Epithelial cell of prostate (primary cell): ENCODE results near the gene SERPIND1.

Source experiments
- DNase-seq: peaks from one replicate; pipeline ENCODE4 v3.0.0-alpha.2; 2011; ENCODE audit warnings: low read depth, low spot score
- H3K27ac ChIP-seq: fragments of 450-650 bp; 2 replicates; pipeline ENCODE4 v1.5.1; 2017; ENCODE audit warnings: mild to moderate bottlenecking

Gene SERPIND1

DNA sequence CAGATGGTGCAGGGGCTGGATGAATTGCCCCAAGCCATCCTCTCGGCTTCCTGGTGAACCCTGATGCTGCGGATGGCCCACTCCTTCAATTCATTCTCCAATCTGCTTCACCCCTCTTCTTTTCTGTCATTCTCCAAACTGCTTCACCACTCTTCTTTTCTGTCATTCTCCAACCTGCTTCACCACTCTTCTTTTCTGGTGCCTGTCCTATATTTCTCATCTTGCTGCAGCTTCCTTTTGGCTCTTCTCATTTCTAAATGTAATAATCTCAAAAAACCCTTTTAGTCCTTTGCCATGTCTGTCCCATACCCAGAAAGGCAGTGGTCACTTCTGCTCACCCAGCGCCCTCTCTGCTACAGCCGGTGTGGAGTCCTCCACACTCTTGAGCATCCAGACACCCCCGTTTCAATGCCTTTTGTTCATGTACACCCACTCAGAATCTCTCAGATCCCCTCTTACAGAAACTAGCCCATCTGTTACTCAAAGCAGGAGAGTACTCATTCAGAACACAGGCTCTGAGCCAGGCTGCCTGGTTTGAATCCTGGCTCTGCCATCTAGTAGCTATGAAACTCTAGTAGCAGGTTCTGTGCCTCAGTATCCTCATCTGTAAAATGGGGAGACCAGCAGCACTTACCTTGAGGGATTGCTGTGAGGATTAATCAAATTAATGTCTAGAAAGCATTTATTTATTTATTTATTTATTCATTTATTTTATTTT is 14.9 kb downstream of the SERPIND1 start:
- H3K27ac ChIP-seq = no peak overlapping the region
- no peak for DNase-seq

DNA sequence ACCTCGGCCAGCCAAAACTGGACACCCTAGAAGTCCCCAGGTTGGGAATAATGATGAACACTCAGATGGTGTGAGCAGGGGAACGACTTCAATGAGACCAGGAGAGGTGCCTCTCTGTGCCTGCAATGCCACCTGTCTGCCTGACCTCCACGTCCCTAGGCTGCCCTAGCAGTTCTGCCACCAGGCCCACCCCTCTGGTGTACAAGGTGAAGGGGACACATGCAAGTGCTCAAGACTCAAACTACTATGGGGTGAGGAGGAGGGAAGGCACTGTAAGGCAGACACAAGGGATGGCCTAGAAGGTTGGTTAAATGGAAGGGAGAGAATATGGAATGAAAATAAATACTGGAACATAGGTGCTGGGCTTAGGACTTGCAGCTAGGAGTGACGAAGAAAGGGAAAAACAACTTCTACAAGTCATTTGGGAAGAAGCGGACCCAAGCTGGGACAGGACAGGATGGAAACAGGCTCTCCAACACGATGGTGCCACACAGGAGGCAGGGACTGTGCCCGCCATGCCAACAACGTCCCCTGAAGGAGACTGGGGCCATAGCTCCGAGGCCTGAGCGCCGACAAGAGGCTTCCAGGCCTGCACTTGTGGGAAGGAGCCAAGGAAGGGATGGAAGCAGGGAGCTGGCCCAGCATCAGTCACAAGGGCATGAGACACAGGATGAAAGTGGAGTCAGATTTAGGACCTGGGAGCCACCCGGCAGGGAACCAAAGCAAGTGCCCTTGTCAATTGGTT is 18.5 kb downstream of the SERPIND1 start:
- no peak for DNase-seq
- H3K27ac ChIP-seq = no peak overlapping the region

DNA sequence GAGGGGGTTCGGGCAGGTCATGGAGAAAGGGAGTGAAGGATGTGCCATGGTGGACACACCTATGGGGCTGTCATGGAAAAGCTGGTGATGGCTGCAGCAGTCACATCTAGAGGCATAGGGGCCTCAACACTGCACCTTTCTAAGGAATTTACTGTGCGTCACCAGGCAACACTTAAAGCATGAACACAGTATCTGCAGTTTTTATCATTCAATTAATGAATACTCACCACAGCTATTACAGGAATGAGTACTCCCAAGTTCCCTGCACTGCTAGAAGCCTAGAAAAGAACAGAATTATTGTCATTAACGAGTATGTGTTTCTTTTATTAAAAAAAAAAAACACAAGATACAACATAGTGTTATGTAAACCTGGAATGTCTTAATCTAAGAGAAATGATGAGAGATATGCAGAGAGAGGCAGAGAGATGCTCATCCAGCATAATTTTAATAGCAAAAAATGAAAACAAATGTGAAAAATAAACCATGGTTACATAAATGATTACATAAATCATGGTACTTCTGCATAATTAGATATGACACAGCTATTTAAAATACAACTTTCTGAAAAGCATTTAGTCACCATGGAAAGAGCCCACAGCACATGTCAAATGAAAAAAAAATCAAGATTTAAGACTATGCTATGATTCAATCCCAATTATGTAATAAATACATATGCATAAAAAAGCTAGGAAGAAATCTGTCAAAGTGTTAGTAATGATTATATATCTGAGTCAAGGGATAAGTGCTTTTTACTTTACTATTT is 19.2 kb downstream of the SERPIND1 start:
- no peak for DNase-seq
- H3K27ac ChIP-seq = no peak overlapping the region

DNA sequence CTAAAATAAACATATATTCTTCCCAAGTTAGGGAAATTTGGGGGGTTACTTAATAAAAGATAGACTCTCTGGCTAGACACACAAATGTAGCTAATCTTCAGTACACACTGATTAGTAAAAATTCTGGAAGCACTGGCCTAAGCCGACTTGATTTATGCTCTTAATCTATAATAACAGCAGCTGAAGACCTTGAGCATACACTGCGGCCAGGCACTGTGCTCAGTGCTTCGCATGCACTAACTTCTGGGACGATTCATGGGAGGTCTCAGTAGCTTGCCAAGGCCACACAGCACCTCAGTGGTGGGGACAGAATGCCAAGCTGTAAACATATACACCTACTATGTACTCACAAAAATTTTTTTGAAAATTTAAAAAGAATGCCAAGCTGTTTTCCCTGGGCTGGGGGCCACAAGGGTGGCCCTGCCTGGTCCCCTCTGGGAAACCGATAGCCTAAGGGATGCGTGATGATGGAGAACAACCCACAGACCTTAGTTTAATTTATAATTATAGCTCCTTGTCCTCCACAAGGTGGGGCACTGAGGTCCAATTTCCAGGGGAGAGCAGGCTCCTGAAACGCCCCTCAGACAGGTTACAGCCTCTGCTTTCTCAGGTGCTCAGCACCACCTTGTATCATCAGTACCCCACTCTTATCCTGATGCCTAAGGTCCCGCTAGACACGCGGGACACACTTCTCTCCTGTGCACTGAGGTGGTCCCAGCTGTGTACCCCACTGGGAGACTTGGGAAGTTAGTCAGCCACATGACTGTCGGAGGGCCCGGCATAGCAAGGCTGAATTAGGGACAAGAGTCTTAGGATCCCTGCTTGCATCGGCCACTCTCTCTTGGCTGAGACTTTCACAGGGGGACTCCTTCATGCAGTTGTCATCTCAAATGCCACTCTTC is 20.1 kb downstream of the SERPIND1 start:
- DNase-seq = no peak
- no peak overlapping the region for H3K27ac ChIP-seq

DNA sequence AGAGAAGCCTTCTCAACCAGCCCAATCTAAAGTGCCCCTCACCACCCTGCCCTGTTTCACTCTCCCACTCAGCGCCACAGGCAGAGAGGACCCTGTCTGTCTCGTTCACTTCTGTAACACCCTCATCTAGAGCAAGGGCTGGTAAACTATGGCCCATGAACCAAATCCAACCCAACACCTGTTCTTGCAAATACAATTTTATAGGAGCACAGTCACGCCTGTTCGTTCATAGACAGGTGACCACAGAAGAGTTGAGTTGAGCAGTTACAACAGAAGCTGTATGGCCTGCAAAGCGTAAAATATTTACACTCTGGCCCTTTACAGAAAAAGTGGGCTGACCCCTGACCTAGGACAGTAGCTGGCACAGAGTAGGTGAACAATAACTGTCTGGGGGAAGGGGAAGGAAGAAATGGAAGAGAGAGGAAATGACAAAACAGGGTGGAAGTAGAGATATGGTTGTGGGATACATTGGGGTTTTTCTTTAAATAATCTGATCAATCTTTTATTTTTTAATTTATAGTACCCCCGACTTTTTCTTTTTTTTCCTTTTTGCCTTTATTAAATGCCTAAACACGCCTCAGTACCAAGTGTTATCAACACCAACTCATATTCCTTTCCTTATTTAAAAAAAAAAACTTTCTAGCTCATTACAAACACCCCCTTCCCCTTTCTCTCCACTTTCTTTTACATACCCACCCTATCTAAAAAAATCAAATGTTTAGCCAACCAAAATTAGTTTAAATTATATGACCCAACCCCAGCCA is 20.9 kb downstream of the SERPIND1 start:
- DNase-seq = no peak
- H3K27ac ChIP-seq = no peak overlapping the region

DNA sequence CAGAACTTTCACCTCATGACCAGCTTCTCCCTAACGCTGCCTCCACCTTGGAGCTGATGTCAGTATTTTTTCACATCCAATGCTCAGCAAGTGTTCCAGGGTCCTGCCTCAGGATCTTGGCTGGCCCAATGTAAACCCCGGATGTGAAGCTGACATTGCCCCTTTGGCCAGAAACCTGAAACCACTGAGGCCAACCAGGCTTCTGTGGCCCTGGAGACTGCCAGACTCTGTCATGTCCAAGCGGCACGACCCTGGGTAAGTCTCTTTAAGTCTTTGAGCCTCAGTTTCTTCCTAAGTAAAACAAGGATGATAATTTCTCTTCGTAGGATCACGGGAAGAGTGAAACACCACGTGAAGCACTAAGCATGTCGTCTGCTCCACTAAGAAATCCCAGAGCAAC is 22.8 kb downstream of the SERPIND1 start:
- DNase-seq = no peak
- H3K27ac ChIP-seq = no peak overlapping the region

DNA sequence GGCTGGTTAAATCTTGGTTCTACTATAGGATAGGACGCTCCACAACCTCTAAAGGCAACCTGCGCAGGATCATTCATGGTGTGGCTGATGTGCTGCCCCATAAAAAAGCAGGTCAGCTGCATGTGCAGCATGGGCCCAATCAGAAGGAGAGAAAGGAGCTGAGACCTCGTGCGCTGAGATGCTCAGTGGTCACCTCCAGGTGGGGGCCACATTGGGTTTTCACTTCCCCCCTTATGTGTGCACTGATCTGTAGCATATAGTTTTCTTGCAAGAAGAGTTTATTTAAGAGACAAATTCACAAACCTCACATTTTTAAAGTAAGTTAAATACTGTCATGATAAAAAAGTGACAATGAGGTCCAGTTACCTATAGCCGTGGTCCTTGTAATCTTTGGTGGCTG is 24.3 kb downstream of the SERPIND1 start:
- H3K27ac ChIP-seq = no peak overlapping the region
- DNase-seq = no peak

DNA sequence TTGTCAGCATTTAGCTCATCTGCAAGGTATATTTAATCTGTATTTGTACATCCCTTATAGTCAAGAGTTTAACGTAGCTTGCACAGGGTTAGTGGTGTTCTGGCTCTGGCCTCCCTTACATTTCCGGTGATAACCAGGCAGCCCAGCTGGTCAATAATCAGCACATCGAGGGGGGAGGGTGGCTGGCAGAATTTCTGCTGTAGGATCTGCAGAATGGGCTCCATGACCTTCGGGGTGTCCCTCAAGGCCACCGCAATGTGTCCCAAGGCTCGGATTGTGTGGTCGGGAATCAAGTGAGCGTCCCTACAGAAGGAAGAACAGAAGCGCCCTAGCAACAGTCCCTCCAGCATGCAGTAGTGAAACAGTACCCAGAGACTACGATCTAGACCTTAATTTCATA is 25.1 kb downstream of the SERPIND1 start:
- DNase-seq = no peak
- H3K27ac ChIP-seq = no peak overlapping the region

DNA sequence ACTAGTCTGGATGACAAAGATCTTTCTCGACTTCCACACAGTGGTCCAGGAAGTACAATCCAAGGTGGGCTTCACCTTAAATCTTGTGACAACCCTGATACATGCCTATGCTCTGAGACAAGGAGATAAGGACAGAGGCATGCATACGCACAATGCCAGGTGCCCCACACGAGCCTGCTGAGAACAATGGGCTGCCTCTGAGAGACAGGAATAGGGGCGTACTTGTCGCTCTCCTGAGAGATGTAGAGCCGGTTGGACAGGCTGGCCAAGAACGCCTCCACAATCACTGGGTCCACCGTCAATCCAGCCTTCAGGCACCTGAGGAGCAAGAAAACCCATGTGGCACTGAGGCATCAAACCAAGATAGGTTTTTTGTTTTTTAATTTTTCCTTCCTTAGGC is 25.5 kb downstream of the SERPIND1 start:
- H3K27ac ChIP-seq = no peak overlapping the region
- DNase-seq = peak; percentile 26

DNA sequence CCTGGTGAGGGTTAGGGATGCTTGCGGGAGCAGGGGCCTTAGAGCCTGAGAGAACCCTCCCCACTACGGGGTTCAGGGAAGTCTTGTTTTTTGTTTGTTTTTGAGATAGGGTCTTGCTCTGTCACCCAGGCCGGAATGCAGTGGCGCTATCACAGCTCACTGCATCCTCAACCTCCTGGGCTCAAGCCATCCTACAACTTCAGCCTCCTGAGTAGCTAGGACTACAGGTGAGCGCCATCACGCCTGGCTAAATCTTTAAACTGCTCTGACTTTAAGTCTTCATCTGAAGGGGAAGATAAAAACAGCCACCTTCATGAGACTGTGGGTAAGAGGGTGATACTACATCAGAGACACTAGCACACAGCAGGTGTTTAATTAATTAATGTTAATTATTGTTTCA is 28.5 kb downstream of the SERPIND1 start:
- no peak overlapping the region for H3K27ac ChIP-seq
- no peak for DNase-seq

DNA sequence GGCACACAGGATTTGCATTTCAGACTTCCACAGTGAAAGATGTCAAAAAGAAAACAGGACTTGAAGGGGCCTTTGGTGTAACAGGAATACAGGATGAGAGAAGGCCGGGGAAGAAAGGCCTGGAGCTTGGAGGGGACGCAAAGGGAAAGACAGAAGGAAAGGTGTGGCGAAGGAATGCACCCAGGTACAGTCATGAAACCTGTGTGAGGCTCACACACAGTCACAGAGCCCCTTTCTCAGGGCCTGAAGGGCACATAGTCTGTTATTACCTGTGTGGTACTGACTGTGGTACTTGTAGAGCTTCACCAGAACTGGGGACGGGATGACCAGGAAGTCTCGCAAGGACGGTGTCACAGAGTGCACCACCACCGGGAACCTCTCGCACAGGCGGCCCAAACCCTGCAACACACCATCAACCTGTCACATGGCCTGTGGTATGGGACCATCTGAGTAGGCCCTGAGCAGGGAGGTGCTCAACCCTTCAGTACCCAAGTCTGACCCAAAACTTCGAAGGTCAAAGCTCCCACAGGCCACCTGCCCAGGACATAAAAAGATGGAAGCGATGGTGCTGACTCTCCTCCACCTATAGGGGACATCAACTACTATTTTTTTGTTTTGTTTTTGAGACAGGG is 29.1 kb downstream of the SERPIND1 start:
- H3K27ac ChIP-seq = no peak overlapping the region

DNA sequence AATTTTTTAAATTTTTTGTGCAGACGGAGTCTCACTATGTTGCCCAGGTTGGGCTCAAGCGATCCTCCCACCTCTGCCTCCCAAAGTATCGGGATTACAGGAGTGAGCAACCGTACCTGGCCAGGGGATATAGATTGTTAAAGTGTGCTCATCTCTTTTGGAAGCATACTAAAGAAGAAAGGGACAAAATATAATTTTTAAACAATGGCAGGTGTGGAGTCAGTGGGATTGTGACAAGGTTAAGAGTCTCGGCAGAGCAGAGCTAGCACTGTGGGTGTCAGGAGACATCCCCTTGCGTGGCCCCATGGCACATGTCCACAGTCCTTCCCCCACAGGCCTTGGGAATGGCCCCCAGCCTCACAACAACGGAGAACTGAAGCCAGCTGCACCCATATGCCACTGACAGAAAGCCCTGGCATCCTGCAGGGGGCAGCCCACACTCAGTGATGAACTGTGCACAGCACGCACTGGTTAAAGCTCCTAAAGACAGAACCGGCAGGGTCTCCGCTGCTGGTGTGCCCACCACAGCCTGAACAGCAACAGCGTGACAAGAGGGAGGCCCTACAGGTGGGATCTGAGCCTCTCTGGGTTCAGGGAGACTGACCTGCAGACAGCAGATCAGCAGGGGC is 29.9 kb downstream of the SERPIND1 start:
- H3K27ac ChIP-seq = no peak overlapping the region
- no peak for DNase-seq

More for the DNA sequence above, 29.1 kb downstream of the SERPIND1 start:
- no peak for DNase-seq

DNA sequence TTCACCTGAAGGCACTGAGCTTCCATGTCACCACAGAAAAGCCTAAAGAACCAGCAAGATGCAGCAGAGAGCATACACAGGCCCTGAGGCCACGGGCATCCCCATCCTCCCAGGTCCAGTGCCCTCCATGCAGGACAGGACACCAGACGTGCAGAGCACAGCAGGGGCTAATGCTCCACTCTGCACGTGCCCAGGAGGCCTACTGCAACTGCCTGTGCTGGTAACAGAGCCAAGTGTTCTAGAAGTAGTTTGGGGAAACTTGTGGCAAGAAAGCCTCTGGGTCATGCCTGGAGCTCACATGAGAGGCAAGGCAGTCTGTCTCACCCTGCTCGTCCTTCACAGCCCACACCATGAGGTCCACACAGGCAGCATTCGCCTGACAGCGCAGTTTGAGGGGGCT is 30.7 kb downstream of the SERPIND1 start:
- H3K27ac ChIP-seq = no peak overlapping the region
- DNase-seq = no peak

DNA sequence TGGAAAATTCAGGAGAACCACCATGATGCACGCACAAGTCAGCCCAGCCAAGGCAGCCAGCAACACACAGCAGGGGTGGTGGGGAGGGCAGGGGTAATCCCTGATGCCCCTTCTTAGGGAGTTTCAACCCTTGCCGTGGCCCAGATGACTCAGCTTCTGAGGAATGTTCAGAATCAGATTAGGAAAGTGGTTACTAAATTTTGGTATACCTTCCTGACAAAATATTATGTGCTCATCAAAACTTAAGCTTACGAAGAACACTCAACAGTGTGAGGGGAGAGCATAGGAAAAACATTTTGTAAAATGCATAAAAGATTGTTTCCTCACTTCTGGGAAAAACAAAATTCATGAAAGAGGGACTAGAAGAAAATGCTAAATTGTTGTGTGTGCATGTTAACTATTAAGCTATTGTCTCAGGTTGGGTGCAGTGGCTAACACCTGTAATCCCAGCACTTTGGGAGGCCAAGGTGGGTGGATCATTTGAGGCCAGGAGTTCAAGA is 32.1 kb downstream of the SERPIND1 start:
- no peak overlapping the region for H3K27ac ChIP-seq
- no peak for DNase-seq

DNA sequence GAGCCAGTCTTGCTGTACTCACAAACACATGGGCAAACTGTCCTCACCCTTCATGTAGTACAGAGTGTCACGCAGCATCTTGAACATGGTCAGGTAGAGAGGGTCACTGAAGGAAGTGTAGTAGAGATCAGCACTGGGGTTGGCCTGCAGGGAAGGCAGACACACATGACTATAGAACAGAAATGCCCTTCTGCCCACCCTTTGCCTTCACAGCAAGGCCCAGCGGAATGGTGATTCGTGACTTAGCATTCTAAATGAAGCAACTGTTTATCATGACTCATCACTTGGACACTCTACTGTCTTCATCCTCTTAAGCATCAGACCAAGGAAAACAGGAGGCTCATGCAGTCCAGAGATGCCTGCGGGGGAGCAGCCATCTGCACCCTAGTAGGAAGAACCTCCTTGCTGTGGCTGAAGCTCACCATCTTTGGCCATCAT is 33.4 kb downstream of the SERPIND1 start:
- no peak for DNase-seq
- H3K27ac ChIP-seq = no peak overlapping the region

DNA sequence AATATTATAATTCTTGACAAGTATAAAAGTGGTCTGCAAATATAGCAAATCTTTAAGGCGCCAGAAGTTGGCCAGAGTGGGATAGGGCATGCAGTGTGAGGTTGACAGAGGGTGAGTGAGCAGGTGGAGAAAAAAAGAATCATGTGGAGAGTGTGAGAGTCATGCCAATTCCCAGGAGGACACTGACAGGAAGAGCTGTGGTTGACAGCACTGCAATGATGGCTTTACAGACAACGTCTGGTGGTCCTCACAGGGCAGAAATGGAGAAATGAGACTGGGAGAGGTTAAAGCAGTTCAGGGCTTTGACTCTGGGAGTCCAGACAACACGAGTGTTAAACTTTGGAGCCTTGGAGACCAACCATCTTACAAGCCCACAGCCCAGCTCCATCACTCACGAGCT is 34.9 kb downstream of the SERPIND1 start:
- H3K27ac ChIP-seq = no peak overlapping the region

DNA sequence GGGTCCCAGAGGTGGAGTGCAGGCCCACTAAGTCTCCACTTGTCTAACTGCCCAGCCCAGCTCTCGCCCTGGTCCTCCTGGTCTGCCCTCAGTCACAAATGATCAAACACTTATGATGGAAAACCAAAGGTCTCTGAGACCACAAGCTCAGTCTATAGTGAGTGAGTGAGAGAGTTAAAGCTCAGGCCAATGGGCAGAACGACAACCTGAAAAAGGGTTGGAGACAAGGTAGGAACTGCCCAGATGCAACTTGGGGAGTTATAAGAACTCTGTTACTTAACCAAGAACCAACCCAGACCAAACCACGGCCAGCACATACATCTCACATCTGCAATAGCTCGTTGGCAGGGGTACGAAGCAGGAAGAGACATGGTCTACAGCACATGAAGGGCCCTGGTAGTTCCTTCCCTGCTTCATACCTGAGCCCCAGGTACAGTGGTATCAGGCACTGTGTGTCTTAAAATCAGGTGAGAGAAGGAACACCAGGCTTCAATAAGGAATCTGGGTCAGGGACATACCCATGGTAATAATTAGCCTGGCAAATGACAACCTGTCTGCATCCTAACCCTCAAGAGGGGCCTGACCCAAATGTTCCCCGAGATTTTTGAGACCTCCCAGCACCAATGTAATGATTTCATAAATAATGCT is 35.7 kb downstream of the SERPIND1 start:
- DNase-seq = no peak
- H3K27ac ChIP-seq = no peak overlapping the region

More for the DNA sequence above, 34.9 kb downstream of the SERPIND1 start:
- no peak for DNase-seq

DNA sequence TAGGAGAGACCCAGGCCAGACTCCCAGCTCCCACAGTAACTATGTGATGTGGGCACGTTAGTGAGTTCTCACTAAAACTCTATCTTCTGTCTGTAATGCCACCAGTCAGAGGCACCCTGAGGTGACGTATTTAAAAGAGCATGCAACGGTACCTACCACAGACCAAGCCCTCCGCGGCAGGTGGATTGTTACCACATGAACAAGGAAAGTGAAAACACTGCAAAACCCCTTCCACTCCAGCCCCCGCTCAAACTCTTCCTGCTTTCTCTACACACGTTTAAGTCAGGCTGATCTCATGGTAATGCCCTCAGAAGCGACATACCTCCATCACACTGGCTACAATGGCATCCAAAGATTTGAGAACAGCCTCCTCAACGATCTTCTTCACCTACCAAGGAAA is 36.7 kb downstream of the SERPIND1 start:
- DNase-seq = no peak
- H3K27ac ChIP-seq = no peak overlapping the region
